GF-D8 (cell line): ENCODE measurements around the gene AATF.

Experiments used
- DNase-seq: peaks from one replicate; lab custom pipeline; 2025; lab: John Stamatoyannopoulos, UW

AATF gene

DNA sequence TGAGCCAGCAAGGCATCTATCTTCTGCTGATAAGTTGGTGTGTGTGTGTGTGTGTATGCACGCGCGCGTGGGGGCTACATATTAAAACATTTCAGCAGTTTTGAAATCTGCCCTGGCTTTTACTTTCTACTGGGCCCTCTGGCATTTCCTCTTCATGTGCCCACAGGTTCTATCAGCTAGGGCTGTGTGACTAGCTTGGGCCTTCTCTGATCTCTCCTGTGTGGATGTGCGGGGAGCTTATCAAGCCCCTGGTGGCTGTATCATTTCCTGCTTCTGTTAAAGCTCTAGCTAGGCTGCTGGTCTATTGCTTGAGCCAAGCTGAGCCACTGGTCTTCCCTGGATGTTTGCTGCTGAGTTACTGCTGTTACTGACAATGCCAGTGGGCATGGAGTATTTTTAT is 132.5 kb downstream of the AATF start:
- DNase-seq, result peak; percentile 62

DNA sequence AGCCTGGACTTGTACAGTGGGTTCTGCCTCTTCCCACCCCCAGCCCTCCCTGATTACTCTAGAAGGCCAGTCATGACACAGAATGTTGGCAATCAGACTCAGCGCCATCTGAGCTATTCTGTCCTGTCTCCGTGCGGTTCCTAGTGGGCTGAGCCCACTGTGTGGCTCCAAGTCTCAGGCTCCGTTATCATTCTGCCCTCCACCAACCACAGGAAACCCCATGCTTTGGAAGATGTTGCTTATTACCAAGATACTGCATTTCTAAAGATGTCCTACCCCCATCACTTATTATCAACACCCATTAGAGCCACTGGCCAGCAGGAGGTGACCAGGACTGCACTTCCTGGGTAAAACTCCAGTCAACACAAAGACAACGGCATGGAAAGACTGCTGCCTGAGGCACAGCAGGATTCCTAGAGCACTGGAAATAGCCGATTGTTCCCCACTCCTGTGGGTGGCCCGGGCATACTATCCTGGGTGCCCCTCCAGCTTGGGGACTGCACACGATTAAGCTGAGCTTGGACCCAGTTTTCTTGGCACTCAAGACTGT is 133.6 kb downstream of the AATF start:
- no peak for DNase-seq

DNA sequence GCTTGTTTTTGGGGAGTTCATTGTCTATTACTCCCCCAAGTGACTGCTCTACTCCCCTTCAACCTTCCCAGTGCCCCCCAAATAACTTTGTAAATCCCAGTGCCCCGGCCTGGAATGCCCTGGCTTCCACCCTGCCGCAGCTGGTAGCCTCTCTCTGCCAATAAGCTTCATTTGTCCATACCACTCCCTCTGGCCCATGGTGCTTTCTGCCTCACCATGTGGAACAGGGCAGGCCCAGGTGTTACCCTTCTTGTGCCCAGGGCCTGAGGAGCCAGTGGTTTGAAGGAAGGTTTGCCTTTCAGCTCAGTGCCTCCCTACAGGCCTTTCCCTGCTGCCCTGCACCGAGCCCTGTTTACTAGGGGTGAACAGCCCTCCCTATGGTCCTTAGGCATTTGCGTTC is 134.2 kb downstream of the AATF start:
- no peak for DNase-seq

DNA sequence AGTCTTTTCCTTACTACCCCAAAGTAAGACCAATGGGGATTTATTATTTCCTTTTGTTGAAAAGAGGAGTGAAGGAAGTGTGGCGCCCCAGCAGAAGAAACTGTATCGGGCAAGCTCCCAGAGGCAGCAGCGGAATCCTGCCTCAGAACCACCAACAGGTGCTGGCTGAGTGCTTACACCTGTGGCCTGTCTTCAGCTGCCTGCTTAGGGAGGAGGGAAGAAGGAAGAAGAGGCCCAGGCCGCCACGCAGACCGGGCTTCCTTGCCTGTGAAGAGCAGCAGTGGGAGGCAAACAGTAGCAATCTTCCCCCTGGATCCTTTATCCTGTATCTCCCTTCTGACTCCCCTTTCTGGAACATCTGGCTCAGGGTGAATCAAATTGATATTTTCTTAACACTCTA is 134.7 kb downstream of the AATF start:
- DNase-seq, result no peak

DNA sequence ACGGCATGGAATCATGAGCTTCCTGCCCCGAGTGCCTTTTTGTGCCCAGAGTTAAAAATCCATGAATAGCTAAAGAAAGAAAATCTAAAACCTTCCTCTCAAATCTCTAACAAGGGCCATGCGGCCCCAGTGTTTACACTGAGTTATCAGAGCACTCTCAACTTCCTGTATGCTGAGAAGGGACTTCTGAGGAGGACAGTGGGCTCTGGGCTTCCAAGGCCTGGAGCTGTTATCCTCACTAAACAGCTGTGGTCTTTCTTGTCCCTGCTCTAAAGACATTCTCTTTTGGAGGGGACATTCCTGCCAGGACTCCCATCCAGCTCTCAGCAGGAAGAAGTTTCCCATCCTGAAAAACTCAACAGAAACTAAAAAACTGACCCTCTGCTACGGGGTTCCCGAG is 135.6 kb downstream of the AATF start:
- no peak for DNase-seq

DNA sequence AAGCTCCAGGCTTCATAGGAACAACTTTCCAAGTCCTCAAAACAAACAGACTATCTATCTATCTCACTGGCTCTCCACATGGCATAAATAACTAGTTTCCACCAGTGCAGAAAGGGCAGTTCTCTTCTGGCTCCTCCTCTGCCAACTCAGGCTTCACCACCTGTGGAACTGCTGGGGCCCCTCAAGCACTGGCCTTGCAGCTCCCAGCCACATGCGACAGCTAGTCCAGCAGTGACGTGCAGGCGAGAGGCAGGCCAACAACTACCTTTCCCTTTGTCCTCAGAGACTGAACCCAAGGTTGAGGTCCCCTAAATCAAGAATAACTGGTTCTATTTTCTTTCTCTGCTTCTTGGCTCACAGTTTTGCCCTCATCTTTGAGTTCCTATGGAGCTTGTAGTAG is 137.6 kb downstream of the AATF start:
- DNase-seq, result no peak

DNA sequence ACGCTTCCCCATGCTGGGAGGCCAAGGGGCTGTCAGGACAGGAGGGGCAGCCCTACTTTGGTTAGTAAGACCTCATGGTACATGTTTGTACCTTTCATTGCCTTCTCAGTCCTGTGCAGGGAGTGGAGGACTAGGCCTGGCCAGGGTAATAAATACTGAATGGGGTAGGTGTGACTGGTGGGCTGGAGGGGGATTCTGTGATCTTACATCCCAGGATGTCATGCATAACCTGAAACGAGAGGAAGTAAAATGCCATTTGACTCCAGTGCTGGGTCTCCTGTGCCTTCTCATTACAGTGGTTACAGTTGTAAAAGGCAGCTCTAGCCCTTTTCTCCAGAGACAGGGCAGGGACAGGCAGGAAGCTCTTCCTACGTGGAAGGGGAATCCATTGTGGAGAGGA is 138.2 kb downstream of the AATF start:
- DNase-seq, result no peak

DNA sequence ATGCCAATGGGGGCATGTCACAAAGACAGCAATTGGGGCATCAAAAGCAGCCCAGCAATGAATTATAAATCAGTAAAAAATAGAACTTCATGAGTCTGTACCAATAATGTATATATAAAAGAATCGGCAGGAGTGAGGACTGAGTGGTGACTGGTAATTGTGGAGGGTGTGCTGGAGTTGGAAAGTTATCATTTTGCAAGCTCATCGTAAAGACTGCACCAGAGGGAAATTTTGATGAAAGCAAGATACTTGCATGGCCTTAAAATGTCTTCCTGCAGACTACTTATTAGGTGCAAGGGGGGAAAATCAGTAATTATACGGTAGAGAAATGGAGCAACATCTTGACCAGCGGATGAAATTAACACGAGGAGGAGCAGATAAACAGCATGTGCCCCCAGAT is 138.9 kb downstream of the AATF start:
- DNase-seq, result no peak

DNA sequence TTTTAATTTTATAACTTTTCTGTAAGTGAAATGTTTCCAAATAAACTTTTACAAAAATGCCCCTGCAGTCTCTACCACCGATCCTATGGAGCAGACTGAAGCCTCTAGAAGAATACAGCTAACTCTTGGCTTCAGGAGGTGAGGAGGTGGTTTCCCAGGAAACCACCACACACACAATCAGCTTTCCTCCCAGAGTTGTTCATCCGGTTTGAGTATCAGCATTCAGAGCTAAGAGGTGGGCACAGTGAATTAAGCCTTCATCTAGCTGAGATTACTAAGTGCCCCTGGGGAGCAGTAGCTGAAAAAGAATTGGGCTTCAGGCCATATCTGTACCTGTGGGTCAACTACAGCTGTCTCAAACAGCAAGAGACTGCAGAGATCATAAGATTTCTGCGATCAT is 139.7 kb downstream of the AATF start:
- DNase-seq, result no peak

DNA sequence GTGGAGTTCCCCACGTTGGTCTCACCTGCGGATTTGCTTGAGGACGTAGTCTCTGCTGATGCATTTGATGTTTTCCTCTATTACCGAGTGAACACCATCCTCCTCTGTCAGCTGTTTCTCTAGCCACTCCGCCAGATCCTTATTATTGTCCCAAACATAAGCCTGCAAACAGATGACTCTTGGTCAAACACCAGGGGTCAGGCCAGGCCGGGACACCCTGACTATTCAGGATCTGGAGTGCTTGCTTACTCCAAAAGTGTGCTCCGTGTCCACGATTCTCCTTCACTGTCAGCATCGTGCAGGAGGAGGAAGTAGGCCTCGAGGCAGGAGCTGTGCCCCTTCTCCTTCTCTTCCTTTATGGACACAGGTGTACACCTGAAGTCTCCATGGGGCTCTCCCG is 140.2 kb downstream of the AATF start:
- DNase-seq, result no peak

DNA sequence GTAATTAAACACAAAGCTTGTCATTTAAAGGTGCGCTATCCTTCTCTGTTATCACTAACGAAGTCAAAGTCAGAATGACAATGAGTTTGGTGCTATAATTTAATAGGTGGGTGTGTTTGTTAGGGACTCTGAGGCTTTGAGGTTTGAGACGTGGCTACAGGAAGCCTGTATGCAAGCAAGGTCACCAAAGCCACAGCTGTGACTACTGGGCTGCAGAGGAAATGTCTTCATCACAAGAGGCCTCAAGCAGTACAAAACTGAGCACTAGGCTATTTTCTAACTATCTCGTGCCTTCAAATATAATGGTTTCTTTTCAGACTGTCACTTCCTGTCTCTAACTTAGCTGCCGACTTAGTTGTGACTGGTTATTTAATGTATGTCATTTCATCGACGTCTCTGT is 141.2 kb downstream of the AATF start:
- peak; percentile 89 for DNase-seq

DNA sequence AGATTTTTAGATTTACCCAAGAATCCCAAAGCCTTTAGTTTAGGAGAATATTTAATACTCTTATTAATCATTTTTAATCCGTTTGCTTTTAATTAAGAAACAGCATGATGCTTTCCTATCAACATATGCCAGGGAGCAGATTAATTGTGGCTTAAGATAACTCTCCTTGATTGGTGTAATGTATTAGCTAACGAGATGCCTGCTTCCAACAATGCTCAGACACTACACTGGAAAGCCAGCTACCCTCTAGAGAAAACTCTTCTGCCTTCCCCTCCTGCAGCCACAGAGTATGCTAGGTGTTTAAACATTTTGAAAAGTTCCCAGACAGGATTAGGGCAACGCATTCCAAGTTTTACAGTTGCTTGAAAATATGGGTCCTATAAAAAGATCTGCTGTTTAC is 142.2 kb downstream of the AATF start:
- no peak for DNase-seq

DNA sequence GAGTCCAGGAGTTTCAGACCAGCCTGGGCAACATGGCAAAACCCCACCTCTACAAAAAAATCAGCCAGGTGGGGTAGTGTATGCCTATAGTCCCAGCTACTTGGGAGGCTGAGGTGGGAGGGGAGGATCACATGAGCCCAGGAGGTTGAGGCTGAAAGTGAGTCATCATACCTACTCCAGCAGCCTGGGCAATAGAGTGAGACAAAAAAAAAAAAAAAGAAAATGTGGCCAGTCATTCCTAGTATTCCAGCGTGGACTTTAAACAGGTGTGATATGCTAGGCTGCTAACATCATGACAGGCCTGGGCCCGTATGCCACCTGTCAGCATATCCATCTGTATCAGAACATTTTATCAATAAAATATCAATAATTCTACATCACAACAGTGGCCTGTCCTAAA is 143.3 kb downstream of the AATF start:
- DNase-seq, result no peak

DNA sequence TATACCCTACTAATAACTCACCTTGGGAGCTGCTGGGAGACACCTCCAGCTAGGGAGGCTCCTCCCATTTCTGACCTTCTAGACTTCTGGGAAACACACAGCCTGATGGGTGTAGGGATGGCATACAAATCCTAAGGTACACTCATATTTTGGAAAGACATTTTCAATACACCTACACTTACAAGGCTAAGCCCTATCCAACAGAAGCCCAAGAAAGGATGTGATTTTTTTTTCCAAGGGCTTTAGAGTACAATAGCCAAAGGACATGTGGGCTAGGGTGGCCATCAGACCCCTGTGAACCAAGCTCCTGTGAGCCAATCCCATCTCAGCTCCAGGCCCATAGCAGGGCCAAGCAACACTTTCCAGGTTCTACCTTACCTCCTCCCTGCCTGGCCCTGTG is 143.9 kb downstream of the AATF start:
- DNase-seq, result no peak

DNA sequence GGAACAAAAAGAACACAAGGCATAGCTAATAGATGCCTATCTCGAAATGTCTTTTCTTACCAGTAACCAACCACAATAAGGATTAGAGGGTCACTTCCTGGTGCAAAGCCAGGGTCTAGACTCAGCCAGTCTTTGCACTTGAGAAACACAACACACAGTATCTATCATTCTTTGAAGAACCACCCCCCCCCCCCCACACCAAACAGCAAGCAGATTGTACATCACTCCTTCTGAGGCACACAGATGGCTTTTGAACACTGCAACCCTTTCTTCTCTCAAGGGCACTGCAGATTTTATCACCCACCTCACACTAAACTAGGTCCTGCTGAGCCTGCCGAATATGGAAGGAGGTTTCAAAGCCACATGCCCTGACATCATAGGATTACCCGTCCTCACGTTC is 145.6 kb downstream of the AATF start:
- no peak for DNase-seq

DNA sequence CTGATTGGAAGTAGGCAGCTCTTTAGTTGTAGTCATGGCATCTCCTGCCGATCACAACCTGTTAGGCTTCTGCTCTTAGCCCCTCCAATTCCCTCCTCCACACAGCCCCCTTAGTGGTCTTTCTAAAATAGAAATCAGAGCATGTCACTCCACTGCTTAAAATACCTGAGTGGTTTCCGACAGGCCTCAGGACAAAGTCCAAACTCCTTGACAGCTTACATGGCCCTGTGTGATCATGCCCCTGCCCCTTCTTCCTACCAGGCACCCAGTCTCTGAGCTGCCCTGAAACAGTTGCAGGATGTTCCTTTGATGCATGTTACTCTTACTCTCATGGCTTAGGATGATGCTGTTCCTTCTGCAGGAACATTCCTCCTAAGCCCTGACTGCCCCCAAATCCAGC is 147.3 kb downstream of the AATF start:
- no peak for DNase-seq

DNA sequence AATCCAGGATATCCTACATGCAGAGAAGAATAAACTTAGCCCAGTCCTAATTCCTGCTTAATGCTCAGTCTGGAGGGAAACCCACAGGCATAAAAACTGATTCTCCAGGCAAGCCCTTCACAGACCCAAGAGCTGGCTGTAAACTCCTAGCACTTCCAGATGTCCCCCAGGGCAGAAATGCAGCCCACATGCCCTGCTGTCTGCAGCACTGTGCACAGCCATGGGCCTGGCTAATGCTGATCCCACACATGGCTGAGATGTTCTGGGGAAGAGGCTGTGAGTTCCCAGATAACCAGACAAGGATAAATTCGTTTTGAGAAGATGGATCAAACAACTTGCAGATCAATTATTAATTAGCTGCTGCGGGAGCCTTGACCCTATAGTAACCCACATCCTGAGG is 148.4 kb downstream of the AATF start:
- DNase-seq, result no peak

DNA sequence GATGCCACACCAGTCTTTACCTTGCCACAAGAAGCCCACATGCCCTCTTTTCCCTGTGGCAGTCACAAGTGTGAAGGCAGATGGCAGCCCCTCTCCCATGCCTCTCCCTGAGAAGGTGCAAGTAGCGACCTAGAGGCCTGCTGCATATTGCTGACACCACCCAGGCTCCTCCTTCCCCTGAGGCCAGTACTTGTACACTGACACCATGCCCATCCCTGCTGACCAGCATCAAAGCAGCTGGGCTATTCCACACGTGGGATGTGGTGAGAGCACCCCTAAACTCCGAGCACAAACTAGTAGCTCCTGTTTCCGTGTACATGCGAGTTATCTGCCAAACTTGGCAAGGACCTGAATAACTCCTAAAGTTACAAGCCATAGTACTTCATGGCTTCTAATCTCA is 149.4 kb downstream of the AATF start:
- DNase-seq, result no peak

DNA sequence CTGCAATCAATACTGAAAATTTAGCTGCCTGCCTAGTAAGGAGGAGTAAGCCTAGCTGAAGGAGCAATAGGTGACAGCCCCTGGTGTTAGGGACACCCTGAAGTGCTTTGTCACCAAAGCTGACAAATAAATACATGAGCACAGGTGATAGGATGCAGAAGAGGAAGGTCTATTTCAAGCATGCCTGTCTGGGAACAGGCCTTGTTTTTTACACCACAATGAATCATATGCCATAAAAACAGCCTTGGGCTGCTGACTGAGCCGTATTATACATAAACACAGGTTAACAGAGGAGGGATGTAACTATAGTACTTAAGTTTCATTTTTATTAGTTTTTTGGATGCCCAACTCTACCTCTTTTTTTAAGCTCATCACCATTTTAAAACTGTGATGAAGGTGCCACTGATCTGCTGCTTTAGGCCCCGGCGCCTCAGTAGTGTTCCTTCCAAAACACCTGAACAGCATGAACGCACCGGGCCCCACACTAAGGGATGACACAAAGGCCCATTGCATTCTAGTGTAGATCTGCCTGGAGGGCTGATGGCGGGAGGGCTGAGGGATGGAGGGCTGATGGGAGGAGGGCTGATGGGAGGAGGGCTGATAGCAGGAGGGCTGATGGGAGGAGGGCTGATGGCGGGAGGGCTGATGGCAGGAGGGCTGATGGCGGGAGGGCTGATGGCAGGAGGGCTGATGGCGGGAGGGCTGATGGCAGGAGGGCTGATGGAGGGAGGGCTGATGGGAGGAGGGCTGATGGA is 150.3 kb downstream of the AATF start:
- DNase-seq, result no peak

DNA sequence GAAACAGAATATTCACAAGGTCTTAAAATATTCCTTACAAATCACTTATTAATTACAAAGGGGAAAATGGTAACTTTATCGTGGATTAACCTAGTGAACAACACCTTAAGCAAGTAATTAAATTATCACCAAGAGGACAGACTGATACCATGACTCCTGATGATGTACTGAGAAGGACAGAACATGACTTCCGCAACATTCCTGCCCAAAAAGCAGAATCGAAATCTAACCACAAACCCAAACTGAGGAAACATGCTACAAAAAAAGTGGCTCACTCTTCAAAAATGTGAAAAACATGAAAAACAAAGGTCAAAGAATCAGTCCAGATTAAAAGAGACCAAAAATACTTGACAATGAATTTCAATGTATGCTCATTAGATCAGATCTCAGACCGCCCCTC is 151.5 kb downstream of the AATF start:
- DNase-seq, result no peak

DNA sequence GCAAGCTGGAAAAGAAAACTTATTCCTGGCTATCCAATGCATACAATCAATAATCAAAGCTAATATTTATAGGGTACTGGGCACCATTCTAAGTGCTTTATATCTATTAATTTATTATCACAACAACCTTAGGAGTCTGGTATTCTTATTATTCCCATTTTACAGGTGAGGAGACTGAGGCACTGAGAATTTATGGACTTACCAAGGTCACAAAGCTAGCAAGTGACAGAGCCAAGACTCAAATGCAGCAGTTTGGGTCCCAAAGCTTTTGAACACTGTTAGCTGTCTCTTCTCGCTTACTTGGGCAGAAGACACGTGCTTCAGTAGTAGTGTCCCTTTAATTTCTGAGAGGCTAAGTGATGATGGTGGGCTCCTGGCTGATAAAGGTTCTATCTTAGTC is 152.6 kb downstream of the AATF start:
- no peak for DNase-seq

DNA sequence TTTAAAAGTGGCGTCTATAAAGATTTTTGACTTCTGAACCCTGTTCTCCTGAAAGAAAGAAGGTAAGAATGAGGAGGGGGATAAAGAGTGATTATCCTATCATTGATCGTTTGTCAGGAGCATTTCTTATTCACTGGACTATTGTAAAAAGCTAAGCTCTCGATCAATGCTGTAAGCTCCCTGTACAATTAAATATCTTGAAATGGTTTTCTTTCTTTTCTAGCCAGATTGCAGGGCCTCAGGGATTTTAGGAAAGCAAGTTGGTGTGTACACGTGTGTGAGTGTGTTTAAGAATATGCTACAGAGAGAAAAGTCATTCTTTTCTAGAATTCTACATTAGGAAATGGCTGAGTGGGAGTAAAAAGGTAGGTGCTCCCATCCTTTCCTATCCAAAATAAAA is 154.5 kb downstream of the AATF start:
- DNase-seq, result no peak

DNA sequence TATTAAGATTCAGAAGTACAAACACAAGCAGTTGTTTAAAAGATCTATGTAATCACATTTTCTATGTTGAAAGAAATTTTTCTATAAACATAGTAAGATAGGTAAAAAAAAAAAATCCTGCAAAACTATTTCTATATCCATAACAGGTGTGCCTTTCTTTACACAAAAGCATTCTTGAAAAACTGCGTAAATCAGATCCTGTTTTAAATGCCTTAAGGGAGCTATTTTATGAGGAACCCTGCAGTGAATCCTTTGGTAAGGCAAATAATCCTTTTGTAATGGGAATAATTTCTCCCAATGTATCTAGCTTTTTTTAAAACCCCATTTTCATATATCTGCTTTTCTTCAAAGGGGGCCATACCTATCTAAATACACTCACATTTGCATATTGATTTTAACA is 157.3 kb downstream of the AATF start:
- DNase-seq, result no peak
